Non-pigmented ciliary epithelial cell (primary cell): ENCODE results near the gene CYP2B6.
"Not testable (repeated sequence)": the region's sequence is repeated elsewhere in the genome, so short reads cannot be mapped to it uniquely, and the experiment has no call there.

ENCODE experiments used
- DNase-seq: peaks from one replicate; pipeline ENCODE4 v3.0.0-alpha.2; 2010; ENCODE audit warnings: low read depth

CYP2B6 gene

DNA sequence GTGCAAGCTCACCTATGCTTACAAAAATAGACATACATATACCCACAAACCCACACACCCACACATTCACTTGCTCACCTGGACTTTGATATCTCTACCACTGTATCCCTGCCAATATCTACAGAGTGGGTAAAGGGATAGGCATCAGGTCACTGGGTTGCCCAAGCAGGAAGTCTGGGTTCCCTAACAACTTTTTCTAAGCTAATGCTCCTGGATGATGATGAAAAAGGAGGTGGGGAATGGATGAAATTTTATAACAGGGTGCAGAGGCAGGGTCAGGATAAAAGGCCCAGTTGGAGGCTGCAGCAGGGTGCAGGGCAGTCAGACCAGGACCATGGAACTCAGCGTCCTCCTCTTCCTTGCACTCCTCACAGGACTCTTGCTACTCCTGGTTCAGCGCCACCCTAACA, at the start of gene CYP2B6:
Gene CYP2B6 (plus strand): TSS at position 311 of the 410 bp plus-strand sequence. CDS start 24 bp downstream, at position 335.
- DNase-seq = no peak

DNA sequence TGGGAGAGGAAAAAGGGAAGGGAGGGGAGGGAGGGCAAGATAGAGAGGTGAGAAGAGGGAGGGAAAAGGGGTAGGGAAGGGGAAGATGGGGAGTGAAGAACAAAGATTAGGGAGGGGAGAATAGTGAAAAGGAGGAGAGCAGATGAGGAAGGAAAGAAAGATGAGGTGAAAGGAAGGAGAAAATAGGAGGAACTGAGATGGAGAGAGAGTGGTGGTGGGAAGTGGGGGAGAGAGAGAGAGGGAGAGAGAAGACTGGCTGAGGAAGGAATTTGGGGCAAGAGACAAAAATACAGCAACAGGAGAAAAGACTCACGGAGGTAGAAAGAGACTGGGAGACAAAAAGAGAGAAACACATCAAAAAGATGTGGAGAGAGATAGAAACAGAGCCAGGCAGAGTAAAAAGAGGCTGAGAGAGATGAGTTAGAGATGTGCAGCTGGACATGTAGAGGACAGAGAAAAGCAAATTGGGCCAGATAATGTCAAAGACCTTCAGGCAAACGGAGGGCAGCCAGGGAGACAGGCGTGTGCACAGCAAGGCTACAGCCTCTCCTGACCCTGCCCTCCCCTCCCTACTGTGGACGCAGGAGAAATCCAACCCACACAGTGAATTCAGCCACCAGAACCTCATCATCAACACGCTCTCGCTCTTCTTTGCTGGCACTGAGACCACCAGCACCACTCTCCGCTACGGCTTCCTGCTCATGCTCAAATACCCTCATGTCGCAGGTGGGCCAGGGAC, 49.4 kb upstream of the CYP2B6 start:
- no peak for DNase-seq

DNA sequence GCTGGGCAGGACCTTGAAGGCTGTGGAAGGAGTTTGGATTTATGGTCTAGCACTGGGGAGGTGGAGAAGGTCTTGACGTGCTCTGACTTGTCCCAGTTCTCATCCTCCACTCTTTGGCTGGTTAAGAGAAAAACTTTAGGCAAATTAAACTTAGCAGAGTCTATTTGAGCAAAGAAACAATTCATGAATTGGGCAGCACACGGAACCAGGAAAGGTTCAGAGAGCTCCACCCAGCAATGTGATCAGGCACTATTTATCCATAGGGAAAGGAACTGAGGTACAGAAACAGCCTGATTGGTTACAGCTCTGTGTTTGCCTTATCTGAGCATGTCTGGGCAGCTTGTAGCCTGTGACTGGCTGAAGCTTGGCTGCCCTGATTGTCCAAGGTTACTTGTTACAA, 45.4 kb upstream of the CYP2B6 start:
- no peak for DNase-seq

DNA sequence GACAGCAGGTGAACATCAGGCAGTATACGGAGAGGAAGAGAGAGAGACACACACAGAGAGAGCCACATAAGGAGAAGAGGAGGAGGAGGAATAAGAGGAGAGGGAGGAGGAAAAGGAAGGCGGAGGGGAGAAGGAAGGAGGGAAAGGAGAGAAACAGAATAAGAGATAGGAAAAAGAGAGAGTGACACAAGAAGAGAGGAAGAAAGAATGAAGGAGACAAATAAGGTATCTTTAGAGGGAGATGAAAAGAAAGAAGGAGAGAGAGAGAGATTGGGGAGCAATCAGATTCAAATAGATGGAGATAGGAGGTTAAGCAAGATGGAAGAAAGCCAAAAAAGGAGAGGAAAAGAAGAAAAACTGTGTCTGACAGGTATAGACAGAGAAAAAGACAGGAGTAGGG, 44.0 kb upstream of the CYP2B6 start:
- no peak for DNase-seq

DNA sequence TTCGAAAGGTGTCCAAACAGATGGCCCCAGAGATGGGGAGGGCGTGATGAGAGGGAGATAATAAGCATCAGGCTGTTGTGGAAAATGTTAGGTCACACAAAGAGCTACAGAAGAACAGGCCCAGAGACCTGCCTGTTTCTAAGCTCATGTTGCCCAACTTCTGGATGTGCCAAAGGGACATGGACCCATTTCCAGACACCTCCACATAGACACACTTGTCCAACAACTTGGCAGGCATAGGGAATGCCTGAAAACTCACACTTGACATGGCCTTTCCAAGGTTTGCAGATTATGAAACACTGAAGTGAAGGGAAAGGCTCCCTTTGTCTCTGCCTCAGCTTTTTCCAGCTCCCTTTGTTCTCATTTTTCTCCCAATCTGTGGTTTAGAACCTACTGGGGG, 43.5 kb upstream of the CYP2B6 start:
- DNase-seq = no peak

DNA sequence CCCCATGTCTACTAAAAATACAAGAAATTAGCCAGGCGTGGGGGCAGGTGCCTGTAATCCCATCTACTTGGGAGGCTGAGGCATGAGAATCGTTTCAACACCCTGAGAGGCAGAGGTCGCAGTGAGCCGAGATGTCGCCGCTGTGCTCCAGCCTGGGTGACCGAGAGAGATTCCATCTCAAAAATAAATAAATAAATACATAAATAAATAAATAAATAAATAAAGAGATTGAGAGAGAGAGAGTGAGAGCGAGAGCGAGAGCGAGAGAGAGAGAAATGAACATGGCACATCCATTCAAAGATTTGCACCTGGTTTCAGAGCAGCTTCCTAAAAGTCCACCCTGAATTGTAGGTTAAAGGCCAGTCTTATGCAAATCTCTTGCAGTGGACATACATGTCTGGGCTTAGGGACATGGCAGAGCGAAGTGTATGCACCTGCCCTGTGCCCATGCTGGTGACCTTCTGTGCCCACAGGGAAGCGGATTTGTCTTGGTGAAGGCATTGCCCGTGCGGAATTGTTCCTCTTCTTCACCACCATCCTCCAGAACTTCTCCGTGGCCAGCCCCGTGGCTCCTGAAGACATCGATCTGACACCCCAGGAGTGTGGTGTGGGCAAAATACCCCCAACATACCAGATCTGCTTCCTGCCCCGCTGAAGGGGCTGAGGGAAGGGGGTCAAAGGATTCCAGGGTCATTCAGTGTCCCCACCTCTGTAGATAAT, 42.3 kb upstream of the CYP2B6 start:
- DNase-seq = no peak

DNA sequence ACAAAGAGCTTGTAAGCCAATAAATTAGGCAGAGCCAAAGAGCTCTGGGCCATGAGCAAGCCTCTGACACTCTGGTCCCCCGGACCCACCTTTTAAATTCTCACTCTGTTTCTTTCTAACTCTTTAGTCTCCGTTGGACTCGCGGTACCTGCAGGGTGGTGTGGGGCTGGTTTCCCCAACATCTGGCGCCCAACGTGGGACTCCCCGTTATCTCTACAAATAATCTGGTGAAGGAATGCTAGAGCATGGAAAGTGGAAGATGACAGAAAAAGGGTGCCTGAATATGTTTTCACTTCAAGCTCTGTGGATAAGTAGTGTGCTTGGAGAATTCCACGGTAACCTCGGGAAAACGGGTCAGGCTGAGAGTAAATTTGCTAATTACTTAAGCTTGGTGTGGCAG, 36.5 kb upstream of the CYP2B6 start:
- DNase-seq = no peak

DNA sequence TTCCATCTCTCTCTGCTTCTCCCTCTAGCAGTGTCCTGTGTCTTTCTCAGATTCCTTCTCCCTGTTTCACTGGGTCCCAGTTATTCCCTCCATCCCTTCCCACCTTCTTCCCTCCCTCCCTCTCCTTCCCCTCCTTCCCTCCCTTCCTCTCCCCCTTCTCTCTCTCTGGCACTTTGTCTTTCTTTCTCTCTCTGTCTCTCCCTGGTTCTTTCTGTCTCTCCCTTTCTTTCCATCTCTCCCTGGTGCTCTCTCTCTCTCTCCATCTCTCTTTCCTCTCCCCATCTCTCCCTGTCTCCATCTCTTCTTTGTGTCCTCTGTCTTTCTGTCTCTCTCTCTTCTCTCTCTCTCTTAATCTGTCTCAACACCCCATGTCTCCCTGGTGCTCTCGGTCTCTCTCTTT, 31.7 kb upstream of the CYP2B6 start:
- no peak for DNase-seq

DNA sequence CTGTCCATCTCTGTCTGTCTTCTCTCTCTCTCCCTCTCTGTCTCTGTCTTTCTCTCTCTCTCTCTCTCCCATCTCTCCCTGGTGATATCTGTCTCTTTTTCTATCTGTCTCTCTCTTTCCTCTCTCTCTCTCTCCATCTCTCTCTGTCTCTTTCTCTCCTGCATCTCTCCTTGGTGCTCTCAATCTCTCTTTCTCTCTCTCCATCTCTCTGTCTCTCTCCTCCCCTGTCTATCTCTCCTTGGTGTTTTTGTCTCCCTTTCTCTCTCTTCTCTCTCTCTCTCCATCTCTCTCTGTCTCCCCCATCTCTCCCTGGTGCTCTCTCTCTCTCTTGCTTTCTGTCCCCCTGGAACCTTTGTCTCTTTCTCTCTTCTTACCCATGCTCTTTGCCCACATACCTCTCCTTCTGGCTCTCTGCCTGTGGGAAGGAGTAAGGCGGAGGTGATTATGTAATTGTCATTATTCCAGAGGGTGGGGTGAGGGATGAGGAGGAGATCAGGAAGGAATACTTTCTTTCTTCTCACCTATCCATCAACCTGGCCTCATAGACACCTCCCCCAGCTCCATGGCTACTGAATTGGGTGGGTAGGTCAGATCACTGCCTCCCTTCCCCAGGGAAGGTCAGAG, 30.9 kb upstream of the CYP2B6 start:
- DNase-seq = no peak

DNA sequence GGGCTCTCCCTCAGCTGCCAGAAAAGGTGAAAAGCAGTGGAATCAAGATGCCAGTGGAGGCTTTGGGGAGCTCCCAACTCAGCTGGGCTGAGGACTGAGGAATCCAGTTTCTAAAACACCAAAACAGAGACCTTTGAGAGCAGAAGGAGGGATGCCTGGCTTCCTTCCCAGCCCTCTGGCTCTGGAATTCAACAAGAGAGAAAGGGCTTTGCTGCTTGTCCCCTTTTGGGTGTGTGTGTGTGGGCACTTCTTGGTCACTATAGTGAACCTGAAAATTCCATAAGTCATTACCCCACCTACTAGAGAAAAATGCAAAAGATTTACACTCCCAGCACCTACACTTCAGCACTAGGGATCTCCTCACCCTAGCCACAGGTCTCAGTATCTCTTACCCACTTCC, 30.3 kb upstream of the CYP2B6 start:
- no peak for DNase-seq

DNA sequence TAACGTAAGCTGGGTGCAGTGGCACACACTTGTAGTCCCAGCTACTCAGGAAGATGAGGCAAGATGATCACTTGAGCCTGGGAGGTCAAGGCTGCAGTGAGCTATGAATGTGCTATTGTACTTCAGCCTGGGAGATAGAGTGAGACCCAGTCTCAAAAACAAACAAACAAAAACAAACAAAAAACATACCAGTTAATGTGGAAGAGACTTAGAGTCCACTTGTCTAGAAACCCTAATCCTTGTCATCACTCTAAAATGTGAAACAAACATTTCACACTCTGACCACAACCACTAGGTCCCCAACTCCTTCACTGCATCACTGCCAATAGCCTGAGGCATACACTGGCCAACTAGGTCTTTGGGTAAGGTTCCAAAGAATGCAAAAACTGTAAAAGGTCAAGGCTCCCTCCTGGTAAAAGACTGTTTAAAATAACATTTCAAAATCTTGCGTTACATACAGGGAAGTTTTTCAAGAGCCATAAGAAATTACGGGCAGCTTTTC, 28.6 kb upstream of the CYP2B6 start:
- no peak for DNase-seq

DNA sequence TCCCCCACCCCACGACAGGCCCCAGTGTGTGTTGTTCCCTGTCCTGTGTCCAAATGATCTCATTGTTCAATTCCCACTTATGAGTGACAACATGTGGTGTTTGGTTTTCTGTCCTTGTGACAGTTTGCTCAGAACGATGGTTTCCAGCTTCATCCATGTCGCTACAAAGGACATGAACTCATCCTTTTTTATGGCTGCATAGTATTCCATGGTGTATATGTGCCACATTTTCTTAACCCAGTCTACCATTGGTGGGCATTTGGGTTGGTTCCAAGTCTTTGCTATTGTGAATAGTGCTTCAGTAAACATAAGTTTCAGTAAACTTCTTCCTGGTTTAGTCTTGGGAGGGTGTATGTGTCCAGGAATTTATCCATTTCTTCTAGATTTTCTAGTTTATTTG, 26.7 kb upstream of the CYP2B6 start:
- DNase-seq = not testable (repeated sequence)

DNA sequence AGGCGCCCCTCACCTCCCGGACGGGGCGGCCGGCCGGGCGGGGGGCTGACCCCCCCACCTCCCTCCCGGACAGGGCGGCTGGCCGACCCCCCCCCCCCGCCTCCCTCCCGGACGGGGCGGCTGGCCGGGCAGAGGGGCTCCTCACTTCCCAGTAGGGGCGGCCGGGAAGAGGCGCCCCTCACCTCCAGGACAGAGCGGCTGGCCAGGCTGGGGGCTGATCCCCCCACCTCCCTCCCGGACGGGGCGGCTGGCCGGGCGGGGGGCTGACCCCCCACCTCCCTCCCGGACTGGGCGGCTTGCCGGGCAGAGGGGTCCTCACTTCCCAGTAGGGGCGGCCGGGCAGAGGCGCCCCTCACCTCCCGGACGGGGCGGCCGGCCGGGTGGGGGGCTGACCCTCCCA, 25.7 kb upstream of the CYP2B6 start:
- not testable (repeated sequence) for DNase-seq

DNA sequence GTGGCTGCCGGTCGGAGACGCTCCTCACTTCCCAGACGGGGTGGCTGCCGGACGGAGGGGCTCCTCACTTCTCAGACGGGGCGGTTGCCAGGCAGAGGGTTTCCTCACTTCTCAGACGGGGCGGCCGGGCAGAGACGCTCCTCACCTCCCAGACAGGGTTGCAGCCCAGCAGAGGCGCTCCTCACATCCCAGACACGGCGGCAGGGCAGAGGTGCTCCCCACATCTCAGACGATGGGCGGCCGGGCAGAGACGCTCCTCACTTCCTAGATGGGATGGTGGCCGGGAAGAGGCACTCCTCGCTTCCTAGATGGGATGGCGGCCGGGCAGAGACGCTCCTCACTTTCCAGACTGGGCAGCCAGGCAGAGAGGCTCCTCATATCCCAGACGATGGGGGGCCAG, 24.5 kb upstream of the CYP2B6 start:
- not testable (repeated sequence) for DNase-seq

DNA sequence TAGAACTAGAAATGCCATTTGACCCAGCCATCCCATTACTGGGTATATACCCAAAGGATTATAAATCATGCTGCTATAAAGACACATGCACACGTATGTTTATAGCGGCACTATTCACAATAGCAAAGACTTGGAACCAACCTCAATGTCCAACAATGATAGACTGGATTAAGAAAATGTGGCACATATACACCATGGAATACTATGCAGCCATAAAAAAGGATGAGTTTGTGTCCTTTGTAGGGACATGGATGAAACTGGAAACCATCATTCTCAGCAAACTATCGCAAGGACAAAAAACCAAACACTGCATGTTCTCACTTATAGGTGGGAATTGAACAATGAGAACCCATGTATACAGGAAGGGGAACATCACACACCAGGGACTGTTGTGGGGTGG, 23.0 kb upstream of the CYP2B6 start:
- DNase-seq = not testable (repeated sequence)

DNA sequence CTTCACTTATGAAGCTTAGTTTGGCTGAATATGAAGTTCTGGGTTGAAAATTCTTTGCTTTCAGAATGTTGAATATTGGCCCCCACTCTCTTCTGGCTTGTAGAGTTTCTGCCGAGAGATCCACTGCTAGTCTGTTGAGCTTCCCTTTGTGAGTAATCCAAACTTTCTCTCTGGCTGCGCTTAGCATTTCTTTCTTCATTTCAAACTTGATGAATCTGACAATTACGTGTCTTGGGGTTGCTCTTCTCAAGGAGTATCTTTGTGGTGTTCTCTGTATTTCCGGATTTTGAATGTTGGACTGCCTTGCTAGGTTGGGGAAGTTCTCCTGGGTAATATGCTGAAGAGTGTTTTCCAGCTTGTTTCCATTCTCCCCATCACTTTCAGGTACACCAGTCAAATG, 21.4 kb upstream of the CYP2B6 start:
- DNase-seq = not testable (repeated sequence)

DNA sequence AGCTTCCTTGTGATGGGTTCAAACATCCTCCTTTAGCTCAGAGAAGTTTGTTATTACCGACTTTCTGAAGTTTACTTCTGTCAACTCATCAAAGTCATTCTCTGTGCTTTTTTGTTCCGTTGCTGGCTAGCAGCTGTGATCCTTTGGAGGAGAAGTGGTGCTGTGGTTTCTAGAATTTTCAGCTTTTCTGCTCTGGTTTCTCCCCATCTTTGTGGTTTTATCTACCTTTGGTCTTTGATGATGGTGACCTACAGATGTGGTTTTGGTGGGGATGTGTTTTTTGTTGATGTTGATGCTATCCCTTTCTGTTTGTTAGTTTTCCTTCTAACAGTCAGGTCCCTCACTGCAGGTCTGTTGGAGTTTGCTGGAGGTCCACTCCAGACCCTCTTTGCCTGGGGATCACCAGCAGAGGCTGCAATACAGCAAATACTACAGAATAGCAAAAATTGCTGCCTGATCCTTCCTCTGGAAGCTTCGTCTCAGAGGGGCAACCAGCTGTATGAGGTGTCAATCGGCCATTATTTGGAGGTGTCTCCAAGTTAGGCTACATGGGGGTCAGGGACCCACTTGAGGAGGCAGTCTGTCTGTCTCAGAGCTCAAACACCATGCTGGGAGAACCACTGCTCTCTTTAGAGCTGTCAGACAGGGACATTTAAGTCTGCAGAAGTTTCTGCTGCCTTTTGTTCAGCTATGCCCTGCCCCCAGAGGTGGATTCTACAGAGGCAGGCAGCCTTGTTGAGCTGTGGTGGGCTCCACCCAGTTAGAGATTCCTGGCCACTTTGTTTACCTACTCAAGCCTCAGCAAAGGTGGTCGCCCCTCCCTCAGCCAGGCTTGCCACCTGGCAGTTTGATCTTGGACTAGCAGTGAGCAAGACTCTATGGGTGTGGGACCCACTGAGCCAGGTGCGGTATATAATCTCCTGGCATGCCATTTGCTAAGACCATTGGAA, 20.4 kb upstream of the CYP2B6 start:
- DNase-seq = not testable (repeated sequence)

DNA sequence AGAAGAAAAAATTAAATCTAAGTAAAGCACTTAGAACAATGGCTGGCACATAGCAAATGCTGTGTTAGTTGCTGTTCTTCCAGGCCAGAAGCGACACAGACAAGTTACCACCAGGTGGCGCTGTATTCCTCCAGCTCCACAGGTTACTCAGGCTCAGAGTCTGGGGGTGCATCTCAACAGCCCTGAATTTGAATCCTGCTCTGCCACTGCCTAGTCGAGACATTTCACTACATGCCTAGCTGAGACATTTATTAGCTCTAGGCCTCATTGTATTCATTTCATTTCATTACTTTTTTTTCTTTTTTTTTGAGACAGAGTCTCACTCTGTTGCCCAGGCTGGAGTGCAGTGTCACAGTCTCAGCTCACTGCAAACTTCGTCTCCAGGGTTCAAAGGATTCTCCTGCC, 16.4 kb upstream of the CYP2B6 start:
- peak; percentile 35 for DNase-seq

DNA sequence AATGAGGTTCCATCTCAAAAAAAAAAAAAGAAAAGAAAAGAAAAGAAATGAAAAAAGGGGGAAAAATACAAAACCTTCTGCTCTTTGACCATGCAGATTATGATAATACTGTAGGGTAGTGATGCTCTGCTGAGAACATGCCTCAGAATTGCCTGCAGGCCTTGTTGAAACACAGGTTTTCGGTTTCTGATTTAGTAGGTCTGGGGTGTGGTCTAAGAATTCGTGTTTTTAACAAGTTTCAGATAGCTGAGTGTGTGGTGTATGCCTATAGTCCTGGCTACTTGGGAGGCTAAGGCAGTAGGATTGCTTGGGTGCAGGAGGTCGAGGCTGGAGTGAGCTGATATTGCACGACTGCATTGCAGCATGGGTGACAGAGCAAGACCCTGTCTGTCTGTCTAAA, 14.9 kb upstream of the CYP2B6 start:
- no peak for DNase-seq

DNA sequence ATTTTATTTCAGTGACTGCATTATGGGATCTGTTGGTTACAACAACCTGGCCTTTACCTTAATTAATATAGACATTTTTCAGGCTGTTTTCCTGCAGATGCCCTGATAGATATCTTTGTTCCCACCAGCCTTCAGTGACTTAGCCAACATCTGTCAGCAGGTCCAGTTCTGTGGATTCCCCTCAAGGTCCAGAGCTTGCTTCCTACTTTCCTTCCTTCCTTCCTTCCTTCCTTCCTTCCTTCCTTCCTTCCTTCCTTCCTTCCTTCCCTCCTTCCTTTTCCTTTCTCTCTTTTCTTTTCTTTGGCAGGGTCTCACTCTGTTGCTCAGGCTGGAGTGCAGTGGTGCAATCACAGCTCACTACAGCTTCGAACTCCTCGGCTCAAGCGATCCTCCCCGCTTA, 14.4 kb upstream of the CYP2B6 start:
- no peak for DNase-seq

DNA sequence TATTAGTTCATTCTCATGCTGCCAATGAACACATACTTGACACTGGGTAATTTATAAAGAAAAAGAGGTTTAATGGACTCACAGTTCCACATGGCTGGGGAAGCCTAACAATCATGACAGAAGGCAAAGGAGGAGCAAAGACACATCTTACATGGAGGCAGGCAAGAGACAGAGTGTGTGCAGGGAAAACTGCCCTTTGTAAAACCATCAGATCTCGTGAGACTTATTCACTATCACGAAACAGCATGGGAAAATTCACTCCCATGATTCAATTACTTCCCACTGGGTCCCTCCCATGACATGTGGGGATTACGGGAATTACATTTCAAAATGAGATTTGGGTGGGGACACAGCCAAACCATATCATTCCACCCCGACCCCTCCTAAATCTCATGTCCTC, 11.3 kb upstream of the CYP2B6 start:
- not testable (repeated sequence) for DNase-seq
